Spinal cord (tissue), 10 donors: ENCODE data around the gene FBN2. TPM values are rescaled to one million over a fixed set of nuclear protein-coding genes. Genes with fewer than 3 reads are reported as not detected.

Experiments
- DNase-seq, 6 donors: peaks; one replicate each; pipeline versions ENCODE4 v3.0.0 to v3.0.0-alpha.2; 2013 to 2015; ENCODE audit warnings: low spot score in 6 of 6, low read depth in 4 of 6
- H3K27ac ChIP-seq: one replicate; pipeline ENCODE4 v1.5.1; 2013; ENCODE audit warnings: low read depth, low read length, control low read depth
- H3K27me3 ChIP-seq: one replicate; pipeline ENCODE4 v1.6.1; 2013; ENCODE audit warnings: low read length; ENCODE audit not compliant: control insufficient read depth, insufficient read depth
- H3K36me3 ChIP-seq: one replicate; pipeline ENCODE4 v1.6.1; 2013; ENCODE audit warnings: low read length; ENCODE audit not compliant: control insufficient read depth, insufficient read depth
- H3K4me1 ChIP-seq: one replicate; pipeline ENCODE4 v1.6.1; 2013; ENCODE audit warnings: low read length; ENCODE audit not compliant: control insufficient read depth, insufficient read depth
- H3K4me3 ChIP-seq: one replicate; pipeline ENCODE4 v1.5.1; 2013; ENCODE audit warnings: low read depth, low read length, control low read depth
- H3K9me3 ChIP-seq: one replicate; pipeline ENCODE4 v1.6.1; 2013; ENCODE audit warnings: low read length; ENCODE audit not compliant: control insufficient read depth, insufficient read depth
- WGBS: methylation state at CpG from one replicate; pipeline ENCODE4 v1.1.5; 2013; ENCODE audit warnings: missing lambda C conversion rate; ENCODE audit not compliant: insufficient coverage; 5-methylcytosine and 5-hydroxymethylcytosine counted together
- polyA plus RNA-seq, 2 donors: library from polyadenylated mRNA; unstranded; fragments of 120-200 nt; gene quantifications; one replicate each; pipeline ENCODE4 v1.2.1, GENCODE V29; 2013; ENCODE audit not compliant: insufficient read length in 2 of 2
- total RNA-seq, 2 donors: library from RNA; depleted of rRNA in 1 of 2; stranded (reverse); fragments of 120-200 nt in 1 of 2; fragments of >200 nt in 1 of 2; gene quantifications; one replicate each; pipeline versions ENCODE4 v1.2.3 to v1.2.4, GENCODE V29; 2013 to 2014
- donor health status: healthy.

FBN2 gene
- total and polyA plus RNA-seq, 4 donors = 11.9 to 134 (median 59.4) TPM

DNA sequence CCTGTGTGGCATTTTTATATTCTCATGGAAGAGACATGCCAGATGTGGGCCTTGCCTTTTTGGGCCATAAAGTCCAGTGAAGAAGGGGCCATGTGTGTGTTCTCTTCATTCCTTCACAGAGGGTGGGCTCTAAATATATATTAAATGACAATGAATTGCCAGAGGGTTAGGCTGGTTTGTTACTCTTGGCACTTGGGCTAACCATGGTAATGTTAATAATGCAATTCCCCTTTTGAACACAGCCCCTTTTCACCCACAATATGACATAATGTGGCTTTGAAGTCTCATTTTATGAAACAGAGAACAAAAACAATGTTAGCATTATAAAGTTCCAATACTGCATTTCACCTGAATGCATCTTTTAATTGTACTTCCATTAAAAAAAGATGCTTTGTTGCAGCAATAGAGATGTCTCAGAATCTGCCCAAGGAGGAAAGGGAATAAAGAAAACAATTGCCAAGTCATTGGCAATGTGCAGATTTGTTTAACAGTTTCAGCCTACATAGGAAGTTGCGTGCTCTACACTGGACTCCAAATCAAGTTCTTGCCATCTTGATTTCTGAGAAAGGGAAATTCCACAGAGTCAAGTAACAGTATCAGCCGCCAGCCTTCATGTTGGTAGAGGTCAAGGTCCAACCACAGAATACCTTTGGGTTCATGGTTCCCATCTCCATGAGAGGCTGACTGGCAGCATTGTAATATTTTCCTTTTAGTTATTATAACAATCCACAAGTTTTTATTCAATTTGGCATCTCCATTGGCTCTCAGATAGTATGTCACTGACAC is 312.6 kb downstream of the FBN2 start:
- Histone ChIP-seq H3K9me3 (peaks cover 2% of the 10 kb centered on the region), H3K4me3 (no peak overlapping the region), H3K27me3 (no peaks in the 10 kb centered on the region), H3K27ac (no peak overlapping the region), H3K4me1 (peaks cover 6% of the 10 kb centered on the region), H3K36me3 (no peaks in the 10 kb centered on the region)
- no peak for DNase-seq
- WGBS = 80% methylated on average over 2 of the region's 2 CpGs

DNA sequence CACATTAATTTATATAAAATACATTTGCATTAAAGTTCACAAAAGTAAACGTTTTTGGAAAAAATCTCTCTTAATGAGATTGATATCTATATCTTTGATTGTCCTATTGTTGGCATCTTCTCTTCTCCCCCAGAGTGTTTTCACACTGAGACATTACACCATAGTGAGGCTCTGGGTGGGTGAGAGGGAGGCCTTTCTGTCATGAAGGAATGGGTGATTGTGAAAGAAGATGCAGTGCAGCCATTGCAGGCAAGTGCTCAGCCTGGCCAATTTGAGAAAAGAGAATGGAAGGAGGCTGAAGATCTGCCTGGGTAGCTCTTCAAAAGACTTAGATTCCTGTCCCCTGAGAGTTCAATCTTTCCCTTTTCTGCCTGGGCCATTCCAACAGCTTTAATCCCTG is 313.7 kb downstream of the FBN2 start:
- no peaks in the 10 kb centered on the region for H3K9me3 ChIP-seq
- DNase-seq = no peak
- no CpG with 5 or more reads among the region's 1 CpG for WGBS
- H3K4me1 ChIP-seq = peaks cover 6% of the 10 kb centered on the region
- H3K27me3 ChIP-seq = no peaks in the 10 kb centered on the region
- no peak overlapping the region for H3K27ac ChIP-seq
- H3K36me3 ChIP-seq = no peaks in the 10 kb centered on the region
- no peak overlapping the region for H3K4me3 ChIP-seq

DNA sequence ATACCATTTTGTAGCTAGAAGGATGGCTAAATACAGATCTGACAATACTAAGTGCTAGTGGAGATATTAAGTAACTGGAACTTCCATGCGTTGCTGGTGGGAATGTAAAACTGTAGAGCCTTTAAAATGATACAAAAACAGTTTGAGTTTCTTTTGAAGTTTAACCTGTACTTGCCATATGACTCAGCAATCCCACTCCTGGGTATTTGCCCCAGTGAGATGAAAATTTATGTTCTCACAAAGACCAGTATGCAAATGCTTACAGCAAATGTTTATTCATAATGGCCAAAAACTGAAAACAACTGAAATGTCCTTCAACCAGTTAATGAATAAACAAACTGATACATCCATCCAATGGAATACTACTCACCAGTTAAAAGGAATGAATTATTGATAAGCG is 317.2 kb downstream of the FBN2 start:
- WGBS = no CpG with 5 or more reads among the region's 2 CpGs
- no peaks in the 10 kb centered on the region for H3K27me3 ChIP-seq
- DNase-seq = no peak
- no peaks in the 10 kb centered on the region for H3K9me3 ChIP-seq
- no peaks in the 10 kb centered on the region for H3K36me3 ChIP-seq
- peaks cover 13% of the 10 kb centered on the region for H3K4me1 ChIP-seq
- no peak overlapping the region for H3K27ac ChIP-seq
- H3K4me3 ChIP-seq = no peak overlapping the region

DNA sequence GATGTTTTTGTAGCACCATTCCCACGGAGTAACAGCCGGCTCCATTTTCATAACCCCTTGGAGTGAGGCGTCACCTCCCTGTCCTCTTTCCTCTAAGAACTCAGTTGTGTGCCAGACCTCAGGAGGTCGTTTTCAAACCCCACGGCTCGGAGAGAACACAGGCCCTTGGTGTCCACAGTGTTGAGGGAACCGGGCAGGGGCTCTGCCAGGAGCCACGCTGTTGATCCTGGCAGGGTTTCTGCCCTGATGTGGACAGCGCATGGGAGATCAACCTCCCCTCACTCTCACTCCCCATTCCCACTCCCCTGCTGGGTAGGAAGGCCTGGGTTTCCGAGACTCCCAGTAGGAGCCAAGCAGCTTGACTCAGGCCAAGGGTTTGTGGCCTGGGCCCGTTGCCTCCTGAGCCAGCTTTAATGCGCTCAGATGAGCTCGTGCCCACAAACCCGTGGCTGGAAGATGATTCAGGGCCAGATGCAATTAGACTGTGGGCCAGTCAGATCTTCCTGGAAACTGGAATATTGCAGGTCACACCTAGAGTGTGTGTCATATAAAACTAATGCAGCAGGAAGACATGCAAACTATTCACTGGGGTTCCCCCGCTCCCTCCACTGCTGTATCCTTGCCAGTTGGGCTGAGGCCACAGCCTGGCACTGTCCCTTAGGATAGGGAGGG is 321.0 kb downstream of the FBN2 start:
- Histone ChIP-seq H3K36me3 (no peaks in the 10 kb centered on the region), H3K4me3 (no peak overlapping the region), H3K9me3 (no peaks in the 10 kb centered on the region), H3K27me3 (no peaks in the 10 kb centered on the region), H3K4me1 (peaks cover 13% of the 10 kb centered on the region), H3K27ac (no peak overlapping the region)
- DNase-seq = peak in 1 of 6 donors; percentile 75
- 63% methylated on average over 13 of the region's 15 CpGs for WGBS

DNA sequence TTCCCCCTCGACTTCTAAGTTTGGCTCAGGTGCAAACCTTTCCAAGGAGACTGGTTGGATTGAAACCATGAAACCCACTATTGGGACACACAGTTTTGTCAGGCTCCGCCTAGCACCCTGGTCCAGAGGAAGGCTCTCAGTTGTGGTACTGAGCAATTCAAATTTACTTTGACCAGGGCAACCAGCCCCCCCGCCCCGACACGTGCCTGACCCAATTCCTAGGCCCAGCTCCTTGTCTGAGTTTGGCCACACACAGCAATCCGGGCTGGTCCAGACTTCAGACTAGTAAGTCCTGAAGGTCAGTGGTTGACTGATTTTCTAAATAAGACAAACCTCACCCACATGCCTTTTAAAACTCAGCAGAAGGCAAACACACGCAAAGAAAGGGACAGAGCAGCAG is 321.8 kb downstream of the FBN2 start:
- Histone ChIP-seq H3K27ac (no peak overlapping the region), H3K4me3 (no peak overlapping the region), H3K4me1 (peaks cover 13% of the 10 kb centered on the region), H3K27me3 (no peaks in the 10 kb centered on the region), H3K36me3 (no peaks in the 10 kb centered on the region), H3K9me3 (no peaks in the 10 kb centered on the region)
- DNase-seq = no peak
- 78% methylated on average over 7 of the region's 7 CpGs for WGBS

DNA sequence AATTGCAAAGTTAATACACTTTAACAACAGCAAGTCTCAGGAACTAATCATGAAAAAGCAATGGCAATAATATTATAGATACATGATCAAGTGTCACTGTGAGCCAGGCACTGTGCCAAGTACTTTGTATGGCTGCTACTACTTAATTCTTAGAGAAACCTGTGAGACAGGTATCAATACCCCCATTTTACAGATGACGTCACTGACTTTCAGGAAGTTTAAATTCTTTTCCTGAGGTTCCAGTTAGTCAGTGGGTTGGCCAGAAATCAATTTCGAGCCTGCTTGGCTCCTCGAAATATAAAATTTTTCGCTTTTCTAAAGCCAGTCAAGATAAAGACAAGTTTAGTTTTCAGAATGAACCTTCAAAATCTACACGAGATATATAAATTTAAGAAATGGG is 324.2 kb downstream of the FBN2 start:
- Histone ChIP-seq H3K36me3 (no peaks in the 10 kb centered on the region), H3K4me3 (no peak overlapping the region), H3K27me3 (no peaks in the 10 kb centered on the region), H3K9me3 (no peaks in the 10 kb centered on the region), H3K4me1 (peaks cover 13% of the 10 kb centered on the region), H3K27ac (no peak overlapping the region)
- DNase-seq = no peak
- no CpG with 5 or more reads among the region's 5 CpGs for WGBS

DNA sequence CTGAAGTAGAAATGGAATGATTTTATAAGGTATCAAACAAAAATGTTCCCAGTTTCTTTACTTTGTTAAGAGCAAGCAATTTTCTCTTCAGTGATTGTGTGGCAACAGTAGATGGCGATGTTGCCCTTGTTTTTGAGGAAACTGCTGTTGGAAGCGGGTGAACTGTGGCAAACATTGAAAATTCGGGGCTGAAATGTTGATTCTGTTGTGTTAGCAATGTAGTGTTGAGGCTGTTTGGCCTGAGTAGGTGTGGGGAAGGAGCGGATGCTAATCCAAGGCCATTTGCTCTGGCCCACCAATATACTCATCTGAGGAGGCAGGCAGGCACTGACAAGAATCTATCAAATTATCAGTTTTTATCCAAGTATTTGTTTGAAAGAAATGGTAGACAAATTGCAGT is 324.7 kb downstream of the FBN2 start:
- Histone ChIP-seq H3K9me3 (no peaks in the 10 kb centered on the region), H3K27me3 (no peaks in the 10 kb centered on the region), H3K4me3 (no peak overlapping the region), H3K4me1 (peaks cover 13% of the 10 kb centered on the region), H3K27ac (no peak overlapping the region), H3K36me3 (no peaks in the 10 kb centered on the region)
- WGBS = 0% methylated on average over 1 of the region's 4 CpGs
- DNase-seq = peak in 5 of 6 donors; percentile 63 to 94 (median 71)

DNA sequence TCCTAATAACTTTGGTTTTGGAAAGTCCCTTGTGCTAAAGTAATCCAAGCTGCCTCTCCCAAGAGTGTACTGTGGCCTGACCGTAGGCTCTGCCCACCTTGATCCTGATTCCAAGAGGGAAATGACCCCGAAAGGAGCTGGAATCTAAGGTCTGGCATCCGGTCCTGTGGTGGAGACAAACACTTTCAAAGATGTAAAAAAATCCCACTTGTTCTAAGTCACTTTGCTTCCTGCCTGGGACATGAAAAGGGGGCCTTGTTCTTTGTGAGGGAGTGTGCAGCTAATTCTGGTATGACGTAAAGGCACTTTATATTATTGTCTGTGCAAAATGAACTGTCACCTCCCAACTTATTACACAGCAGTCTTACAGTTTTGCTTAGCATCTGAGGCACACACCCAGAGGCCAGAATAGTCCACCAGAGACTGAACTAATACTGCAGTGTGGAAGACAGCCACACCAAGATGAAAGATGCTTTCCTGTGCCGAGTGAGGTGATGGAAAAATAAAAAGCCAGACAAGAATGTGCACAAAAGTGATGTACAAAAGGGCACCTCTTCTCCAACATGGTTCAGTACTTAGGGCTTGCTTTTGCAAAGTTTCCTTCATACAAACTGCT is 325.7 kb downstream of the FBN2 start:
- 67% methylated on average over 1 of the region's 5 CpGs for WGBS
- no peak overlapping the region for H3K4me3 ChIP-seq
- H3K27ac ChIP-seq = no peak overlapping the region
- H3K36me3 ChIP-seq = no peaks in the 10 kb centered on the region
- H3K9me3 ChIP-seq = no peaks in the 10 kb centered on the region
- H3K27me3 ChIP-seq = no peaks in the 10 kb centered on the region
- no peak for DNase-seq
- peaks cover 12% of the 10 kb centered on the region for H3K4me1 ChIP-seq

DNA sequence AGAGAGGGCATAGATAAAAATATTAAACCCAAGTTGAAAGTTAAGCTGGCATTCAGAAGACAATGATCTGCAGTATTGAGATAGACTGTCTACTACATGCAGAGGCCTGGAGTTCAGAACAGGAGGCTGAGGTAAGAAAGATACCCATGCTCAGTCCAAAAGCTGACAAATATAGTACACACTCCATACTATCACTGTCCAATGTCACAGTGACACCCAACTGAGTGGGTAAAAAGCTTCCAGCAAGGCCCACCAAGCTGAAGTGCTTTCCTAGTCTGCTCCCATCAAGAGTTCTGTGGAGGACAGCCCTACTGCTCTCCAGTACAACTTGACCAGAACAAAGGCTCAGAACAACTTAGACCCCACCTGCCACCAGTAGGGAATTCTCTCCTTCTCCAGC is 329.6 kb downstream of the FBN2 start:
- H3K9me3 ChIP-seq = no peaks in the 10 kb centered on the region
- H3K27ac ChIP-seq = no peak overlapping the region
- H3K4me1 ChIP-seq = no peaks in the 10 kb centered on the region
- H3K4me3 ChIP-seq = no peak overlapping the region
- DNase-seq = no peak
- no peaks in the 10 kb centered on the region for H3K27me3 ChIP-seq
- H3K36me3 ChIP-seq = no peaks in the 10 kb centered on the region
